Heart right ventricle (tissue), 16 donors: ENCODE results near the gene NUP210. TPM values are rescaled to one million over a fixed set of nuclear protein-coding genes. Genes with fewer than 3 reads are reported as not detected.
"Not testable (repeated sequence)": the region's sequence is repeated elsewhere in the genome, so short reads cannot be mapped to it uniquely, and the experiment has no call there.

Experiments
- ATAC-seq, 8 donors: fragments of 200-7000 bp; cut with Tn5 transposase; one replicate each; pipeline ENCODE4 v1.9.1; 2020; ENCODE audit warnings: mild to moderate bottlenecking in 8 of 8, moderate library complexity in 8 of 8, moderate number of reproducible peaks in 1 of 8
- DNase-seq, 2 donors: peaks; one replicate each; pipeline ENCODE4 v3.0.0-alpha.2; 2020
- H3K27ac ChIP-seq, 10 donors: fragments of 200-600 bp; sonication (generic) in 2 of 10; one replicate each; pipeline versions ENCODE4 v1.5.0 to v1.8.0; 2020 to 2022; ENCODE audit warnings: mild to moderate bottlenecking in 3 of 10
- H3K27me3 ChIP-seq, 7 donors: fragments of 200-600 bp; one replicate each; pipeline ENCODE4 v1.8.0; 2021 to 2022; ENCODE audit warnings: mild to moderate bottlenecking in 2 of 7
- H3K36me3 ChIP-seq, 9 donors: fragments of 200-600 bp; sonication (generic) in 1 of 9; one replicate each; pipeline versions ENCODE4 v1.5.0 to v1.8.0; 2020 to 2022; ENCODE audit warnings: mild to moderate bottlenecking in 2 of 9
- H3K4me1 ChIP-seq, 9 donors: fragments of 200-600 bp; sonication (generic) in 1 of 9; one replicate each; pipeline versions ENCODE4 v1.5.0 to v1.8.0; 2020 to 2022; ENCODE audit warnings: mild to moderate bottlenecking in 4 of 9
- H3K4me3 ChIP-seq, 10 donors: fragments of 200-600 bp; sonication (generic) in 2 of 10; one replicate each; pipeline versions ENCODE4 v1.5.0 to v1.8.0; 2020 to 2022; ENCODE audit warnings: mild to moderate bottlenecking in 7 of 10, moderate library complexity in 2 of 10
- H3K9me3 ChIP-seq, 11 donors: fragments of 200-600 bp in 10 of 11; sonication (generic) in 2 of 11; one replicate each; pipeline versions ENCODE4 v1.5.0 to v1.8.0; 2013 to 2022; ENCODE audit warnings: mild to moderate bottlenecking in 2 of 11, control low read depth in 1 of 11, moderate library complexity in 1 of 11
- WGBS, 2 donors: extraction: QIAGEN DNeasy Blood & Tissue Kit; methylation state at CpG; one replicate each; pipeline ENCODE4 v1.1.7; 2013; ENCODE audit warnings: inconsistent platforms in 1 of 2; 5-methylcytosine and 5-hydroxymethylcytosine counted together
- intact Hi-C, 10 donors: fragments of 100-400 bp; cut with DNase I; formaldehyde crosslinking; loops; one replicate each; pipeline versions ENCODE4 v1.11.1 to v1.14.2; 2022
- polyA plus RNA-seq, 2 donors: library from polyadenylated mRNA; stranded (reverse); fragments of 200-250 nt; gene quantifications; one replicate each; pipeline ENCODE4 v1.2.3, GENCODE V29; 2013
- total RNA-seq, 10 donors: library from RNA; stranded (reverse); fragmentation: NEBNext Ultra II Directional in 3 of 10; extraction: Animal tissue kit (Norgen Biotek cat#: 25700) in 3 of 10; gene quantifications; one replicate each; pipeline versions ENCODE4 v1.2.1 to v1.2.4, GENCODE V29; 2021 to 2023
- TF ChIP-seq, protein P1 (sequence below), 9 donors: fragments of 200-600 bp; sonication (generic) in 2 of 9; IDR thresholded peaks; one replicate each; pipeline versions ENCODE4 v1.5.0 to v1.8.0; 2021 to 2022; ENCODE audit warnings: antibody characterized with exemption in 9 of 9, mild to moderate bottlenecking in 5 of 9, moderate library complexity in 1 of 9
- donor health status: Arrhythmogenic right ventricular cardiomyopathy.
- donor health status: ischemic (EF 13 %, LVEDD 7.1; RV severe dilation, severe dysfunction).
- donor health status: healthy with polysubstance abuse.
- donor health status: DM: no; HTN: yes; CAD: no.
- donor health status: DM: no; HTN: no; CAD: no.
- donor health status: ischemic (EF 25% LVEDD 6.9; RV normal size, moderate dysfunction).
- donor health status: ischemic (EF 25% LVEDD 5.7; RV mildly dilated, moderate dysfunction).
- donor health status: healthy.
- donor health status: DM: yes; HTN: yes; CAD: no.
- donor health status: Ischemic cardiomyopathy.
- donor health status: ischemic (EF 35%, LVEDD 5.7; RV mildly dilated, moderate dysfunction).
- donor health status: nonischemic (EF 11% LVEDD 7.7; RV severe dilation, severe dysfunction).
- donor health status: DM: yes; HTN: yes; CAD: no.
- donor health status: PGD.
- donor health status: ischemic (EF 29% LVEDD 5.4; RV normal size, mild dysfunction).
- donor health status: nonischemic (EF 23%, LVEDD 6.1; RV moderate dilation, normal function).

The NUP210 gene
- total and polyA plus RNA-seq, 12 donors = 0.84 to 7.2 (median 2.5) TPM

DNA sequence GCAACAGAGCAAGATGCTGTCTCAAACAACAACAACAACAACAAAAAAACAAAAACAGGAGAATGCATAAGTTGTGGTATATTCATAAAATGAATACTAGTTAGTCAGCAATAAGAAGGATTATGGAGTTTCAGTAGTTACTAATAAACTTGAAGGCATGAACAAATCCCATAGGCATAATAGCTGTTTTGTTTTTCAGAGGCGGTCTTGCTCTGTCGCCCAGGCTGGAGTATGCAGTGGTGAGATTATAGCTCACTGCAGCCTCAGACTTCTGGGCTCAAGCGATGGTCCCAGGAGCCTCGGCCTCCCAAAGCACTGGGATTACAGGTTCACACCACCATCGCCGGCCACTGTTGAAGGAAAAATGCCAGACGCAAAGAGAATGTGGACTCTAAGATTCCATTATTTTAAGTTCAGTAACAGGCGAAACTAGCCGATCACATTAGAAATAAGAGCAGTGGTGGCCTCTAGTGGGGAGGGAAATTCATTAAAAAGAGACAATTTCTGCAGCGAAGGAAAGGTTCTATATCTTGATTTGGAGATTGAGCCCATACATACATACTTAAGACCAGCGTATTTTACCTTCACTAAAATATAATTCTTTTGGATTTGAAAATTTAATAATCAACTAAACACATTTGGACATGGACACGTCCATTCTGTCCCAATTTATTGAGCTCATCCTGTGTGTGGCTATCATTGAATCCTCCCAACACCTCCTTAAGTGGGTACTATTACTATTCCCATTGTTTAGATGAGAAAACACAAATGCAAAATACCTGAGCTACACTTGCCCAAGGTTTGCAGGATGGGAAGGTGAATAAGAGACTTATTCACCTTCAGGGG is 32.6 kb upstream of the NUP210 start:
- Histone ChIP-seq H3K9me3 (no peaks in the 10 kb centered on the region), H3K4me1 (peaks cover 0 to 18% (median 6%) of the 10 kb centered on the region in 9 donors), H3K27ac (peak overlapping the region in 8 of 10 donors; percentile 41 to 85 (median 71)), H3K4me3 (peak overlapping the region in 8 of 10 donors; percentile 43 to 66 (median 56)), H3K36me3 (no peaks in the 10 kb centered on the region), H3K27me3 (no peaks in the 10 kb centered on the region)
- intact Hi-C loops = loop anchor here in 7 of 10 donors (1.0 to 10.0 kb wide), 7 partner anchors 14 to 458 kb away; no protein-coding TSS in a partner anchor
- TF ChIP-seq, protein P1, sequence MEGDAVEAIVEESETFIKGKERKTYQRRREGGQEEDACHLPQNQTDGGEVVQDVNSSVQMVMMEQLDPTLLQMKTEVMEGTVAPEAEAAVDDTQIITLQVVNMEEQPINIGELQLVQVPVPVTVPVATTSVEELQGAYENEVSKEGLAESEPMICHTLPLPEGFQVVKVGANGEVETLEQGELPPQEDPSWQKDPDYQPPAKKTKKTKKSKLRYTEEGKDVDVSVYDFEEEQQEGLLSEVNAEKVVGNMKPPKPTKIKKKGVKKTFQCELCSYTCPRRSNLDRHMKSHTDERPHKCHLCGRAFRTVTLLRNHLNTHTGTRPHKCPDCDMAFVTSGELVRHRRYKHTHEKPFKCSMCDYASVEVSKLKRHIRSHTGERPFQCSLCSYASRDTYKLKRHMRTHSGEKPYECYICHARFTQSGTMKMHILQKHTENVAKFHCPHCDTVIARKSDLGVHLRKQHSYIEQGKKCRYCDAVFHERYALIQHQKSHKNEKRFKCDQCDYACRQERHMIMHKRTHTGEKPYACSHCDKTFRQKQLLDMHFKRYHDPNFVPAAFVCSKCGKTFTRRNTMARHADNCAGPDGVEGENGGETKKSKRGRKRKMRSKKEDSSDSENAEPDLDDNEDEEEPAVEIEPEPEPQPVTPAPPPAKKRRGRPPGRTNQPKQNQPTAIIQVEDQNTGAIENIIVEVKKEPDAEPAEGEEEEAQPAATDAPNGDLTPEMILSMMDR (IDR thresholded peaks at IDR 0.05) = peak; percentile 36 to 77 (median 60)
- peak in 7 of 8 donors; percentile 24 to 75 (median 62) for ATAC-seq
- DNase-seq = peak in 1 of 2 donors; percentile 57
- WGBS, 2 donors = 18 to 27% methylated on average over 12 of the region's 12 CpGs

DNA sequence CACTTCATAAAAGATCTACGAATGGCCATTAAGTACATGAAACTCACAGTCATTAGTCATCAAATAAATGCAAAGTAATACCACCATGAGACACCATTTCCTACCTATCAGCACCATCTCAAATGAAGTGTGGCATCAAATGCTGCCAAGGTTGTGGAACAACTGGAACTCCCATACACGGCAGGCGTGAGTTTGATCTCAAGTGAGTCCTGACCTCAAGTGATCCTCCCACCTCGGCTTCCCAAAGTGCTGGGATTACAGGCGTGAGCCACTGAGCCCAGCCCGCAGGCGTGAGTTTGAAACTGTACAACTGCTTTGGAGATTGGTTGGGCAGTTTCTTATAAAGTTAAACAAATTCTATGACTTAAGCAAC is 31.2 kb upstream of the NUP210 start:
- 6 to 8% methylated on average over 7 of the region's 7 CpGs for WGBS, 2 donors
- intact Hi-C loops = loop anchor here in 4 of 10 donors (1.0 to 10.0 kb wide), 4 partner anchors 166 to 456 kb away; no protein-coding TSS in a partner anchor
- DNase-seq (no peak), ATAC-seq (peak in 5 of 8 donors; percentile 10 to 36 (median 28))
- Histone ChIP-seq H3K4me1 (peaks cover 0 to 18% (median 6%) of the 10 kb centered on the region in 9 donors), H3K36me3 (no peaks in the 10 kb centered on the region), H3K27ac (peak overlapping the region in 8 of 10 donors; percentile 52 to 87 (median 74)), H3K27me3 (no peaks in the 10 kb centered on the region), H3K4me3 (peak overlapping the region; percentile 22 to 66 (median 54)), H3K9me3 (no peaks in the 10 kb centered on the region)
- TF ChIP-seq, protein P1 (IDR thresholded peaks at IDR 0.05) = no peak

DNA sequence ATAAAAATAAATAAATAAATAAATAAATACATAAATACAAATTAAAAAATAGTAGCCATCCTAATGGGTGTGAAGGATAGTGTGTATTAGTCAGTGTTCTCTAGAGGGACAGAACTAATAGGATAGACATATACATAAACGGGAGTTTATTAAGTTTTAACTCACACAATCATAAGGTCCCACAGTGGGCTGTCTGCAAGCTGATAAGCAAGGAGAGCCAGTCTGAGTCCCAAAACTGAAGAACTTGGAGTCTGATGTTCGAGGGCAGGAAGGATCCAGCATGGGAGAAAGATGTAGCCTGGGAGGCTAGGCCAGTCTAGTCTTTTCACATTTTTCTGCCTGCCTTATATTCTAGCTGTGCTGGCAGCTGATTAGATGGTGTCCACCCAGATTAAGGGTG is 22.8 kb upstream of the NUP210 start:
- H3K4me3 ChIP-seq, ATAC-seq, H3K36me3 ChIP-seq, H3K27ac ChIP-seq, H3K27me3 ChIP-seq, DNase-seq, H3K9me3 ChIP-seq, H3K4me1 ChIP-seq, intact Hi-C loops: not testable (repeated sequence)
- WGBS, 2 donors = 82 to 89% methylated on average over 2 of the region's 2 CpGs

DNA sequence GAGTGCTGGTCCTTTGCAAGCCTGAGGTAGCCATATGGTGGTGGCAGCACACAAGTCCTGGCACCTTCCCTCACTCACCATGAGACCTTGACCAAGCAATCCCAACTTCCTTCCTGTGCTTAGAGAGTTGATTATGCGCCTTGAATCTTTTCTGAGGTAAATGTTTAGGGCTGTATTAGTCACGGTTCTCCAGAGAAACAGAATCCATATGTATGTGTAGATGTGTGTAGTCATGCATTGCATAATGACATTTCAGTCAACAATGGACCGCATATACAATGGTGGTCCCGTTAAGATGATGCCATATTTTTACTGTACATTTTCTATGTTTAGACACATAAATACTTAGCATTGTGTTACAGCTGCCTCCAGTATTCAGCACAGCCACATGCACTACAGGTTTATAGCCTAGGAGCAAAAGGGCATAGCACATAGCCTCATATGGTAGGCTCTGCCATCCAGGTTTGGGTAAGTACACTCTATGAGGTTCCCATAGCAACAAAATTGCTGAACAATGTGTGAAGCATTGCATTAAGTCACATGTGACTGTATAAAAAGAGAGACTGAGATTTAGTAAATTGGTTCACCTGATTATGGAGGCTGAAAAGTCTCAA is 20.2 kb upstream of the NUP210 start:
- no peaks in the 10 kb centered on the region for H3K9me3 ChIP-seq
- no peak overlapping the region for H3K27ac ChIP-seq
- no peaks in the 10 kb centered on the region for H3K4me1 ChIP-seq
- H3K4me3 ChIP-seq = no peak overlapping the region
- no peaks in the 10 kb centered on the region for H3K36me3 ChIP-seq
- TF ChIP-seq, protein P1 (IDR thresholded peaks at IDR 0.05) = no peak
- no peak for DNase-seq
- 79 to 83% methylated on average over 4 of the region's 4 CpGs for WGBS, 2 donors
- intact Hi-C loops = no loop called here
- no peak for ATAC-seq
- H3K27me3 ChIP-seq = peaks cover 0 to 15% (median 3%) of the 10 kb centered on the region in 7 donors

DNA sequence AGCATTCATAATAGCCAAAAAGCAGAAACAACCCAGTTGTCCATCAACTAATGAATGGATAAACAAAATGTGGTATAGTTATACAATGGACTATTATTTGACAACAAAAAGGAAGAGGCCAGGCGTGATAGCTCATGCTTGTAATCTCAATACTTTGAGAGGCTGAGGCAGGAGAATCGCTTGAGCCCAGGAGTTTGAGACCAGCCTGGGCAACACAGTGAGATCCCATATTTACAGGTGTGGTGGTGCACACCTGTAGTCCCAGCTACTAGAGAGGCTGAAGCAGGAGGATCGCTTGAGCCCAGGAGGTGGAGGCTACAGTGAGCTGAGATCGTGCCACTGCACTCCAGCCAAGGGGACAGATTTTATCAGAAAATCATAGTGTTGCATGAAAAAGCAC is 16.1 kb upstream of the NUP210 start:
- peaks cover 0 to 15% (median 3%) of the 10 kb centered on the region in 7 donors for H3K27me3 ChIP-seq
- peaks cover 0 to 11% (median 0%) of the 10 kb centered on the region in 11 donors for H3K9me3 ChIP-seq
- WGBS, 2 donors = 85 to 87% methylated on average over 4 of the region's 4 CpGs
- ATAC-seq, DNase-seq, H3K27ac ChIP-seq, H3K4me3 ChIP-seq, H3K4me1 ChIP-seq, H3K36me3 ChIP-seq, intact Hi-C loops: not testable (repeated sequence)
